Medulla oblongata (tissue), 1 donor: ENCODE measurements around the gene KIF5B.
"Not testable (repeated sequence)": the region's sequence is repeated elsewhere in the genome, so short reads cannot be mapped to it uniquely, and the experiment has no call there.

Experiments used
- DNase-seq: peaks from one replicate; pipeline ENCODE4 v3.0.0-alpha.2; 2015; ENCODE audit errors: extremely low spot score

KIF5B gene

GRCh38 chr10:32059472-32059871, 3.2 kb upstream of the KIF5B start:
- DNase-seq: no peak

GRCh38 chr10:32057036-32057372, 779 bp upstream of the KIF5B start:
- DNase-seq: no peak

GRCh38 chr10:32055478-32056135, 618 bp downstream of the KIF5B start:
- peak; percentile 63 for DNase-seq

- DNase-seq: peak; percentile 83
Observed at GRCh38 chr10:32054094-32054493, 2.1 kb downstream of the KIF5B start.

- DNase-seq: not testable (repeated sequence)
Observed at GRCh38 chr10:32053392-32053791, 2.8 kb downstream of the KIF5B start.

DNA sequence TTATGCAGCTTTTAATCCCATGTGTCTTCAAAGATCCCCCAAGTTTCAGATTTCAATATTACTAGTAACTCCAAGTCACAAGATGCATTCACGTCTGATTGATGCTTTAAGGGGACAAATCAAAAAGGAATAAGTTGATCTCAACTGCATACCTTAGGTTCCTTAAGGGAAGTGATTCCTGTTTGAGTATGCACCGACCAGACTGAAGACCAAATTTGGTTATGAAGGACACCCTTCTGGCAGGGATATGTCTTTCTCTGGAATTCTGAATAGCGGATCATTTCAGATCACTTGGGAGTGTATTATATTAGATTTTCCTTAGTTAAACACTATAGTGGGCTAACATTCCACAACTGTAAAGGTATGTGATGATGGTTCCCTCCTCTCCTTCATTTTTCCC, 4.3 kb downstream of the KIF5B start:
- no peak for DNase-seq

DNA sequence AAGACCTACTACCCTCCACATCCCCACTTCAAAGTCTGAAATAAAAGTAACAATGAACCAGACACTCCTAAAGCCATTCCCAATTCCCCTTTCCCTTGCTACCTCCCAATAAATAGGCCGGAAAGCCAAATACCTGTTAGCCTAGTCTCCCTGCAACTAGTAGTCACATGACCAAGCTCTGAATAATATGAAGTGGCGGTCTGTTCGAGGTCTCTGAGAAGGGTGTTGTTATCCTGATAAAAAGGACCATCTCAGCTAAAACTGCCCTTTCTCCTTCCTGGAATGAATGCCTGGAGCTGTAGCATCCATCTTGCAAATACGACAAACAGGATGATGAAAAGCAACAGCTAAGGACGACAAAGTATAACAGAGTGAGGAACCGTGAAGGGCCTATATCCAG, 6.0 kb downstream of the KIF5B start:
- DNase-seq: no peak

DNA sequence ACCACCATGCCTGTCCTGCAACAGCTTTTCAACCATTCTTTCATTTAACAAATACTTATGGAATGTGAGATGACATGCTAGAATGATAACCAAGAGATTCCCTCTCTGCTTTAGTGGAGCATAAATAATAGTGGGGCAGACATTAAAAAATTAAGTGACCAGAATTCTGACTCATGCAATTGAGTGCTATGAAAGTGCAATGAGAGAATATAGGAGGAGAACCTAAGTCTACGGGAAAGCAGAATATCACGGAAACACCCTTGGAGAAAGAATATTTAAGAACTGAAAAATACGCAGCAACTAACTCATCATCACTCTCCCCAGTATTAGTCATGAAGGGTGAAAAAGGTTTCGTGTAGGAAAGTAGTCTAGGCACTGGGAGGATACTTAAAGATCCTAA, 7.1 kb downstream of the KIF5B start:
- no peak for DNase-seq

- DNase-seq: no peak
Observed at GRCh38 chr10:32048282-32048681, 7.9 kb downstream of the KIF5B start.

DNA sequence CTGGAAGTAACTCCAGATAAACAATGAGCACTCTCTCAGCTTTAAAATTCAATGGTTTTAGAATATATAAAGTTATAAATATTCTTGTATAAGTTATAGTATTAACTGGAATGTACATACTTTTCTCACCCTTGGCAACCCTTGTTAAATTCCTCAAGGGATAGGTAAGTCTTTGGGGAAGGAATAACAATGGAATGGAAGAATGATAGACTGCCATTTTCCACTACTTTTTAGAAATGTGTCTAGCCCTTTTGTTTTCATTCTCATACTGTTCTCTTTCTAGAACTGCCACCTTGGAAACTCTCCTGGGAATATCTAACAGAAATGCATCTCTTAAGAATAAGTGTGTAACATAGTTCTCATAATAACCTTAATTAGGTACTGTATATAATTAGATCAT, 8.3 kb downstream of the KIF5B start:
- DNase-seq: no peak

GRCh38 chr10:32046151-32046550, 10.1 kb downstream of the KIF5B start:
- DNase-seq: no peak

GRCh38 chr10:32042730-32043129, 13.5 kb downstream of the KIF5B start:
- DNase-seq: not testable (repeated sequence)

DNA sequence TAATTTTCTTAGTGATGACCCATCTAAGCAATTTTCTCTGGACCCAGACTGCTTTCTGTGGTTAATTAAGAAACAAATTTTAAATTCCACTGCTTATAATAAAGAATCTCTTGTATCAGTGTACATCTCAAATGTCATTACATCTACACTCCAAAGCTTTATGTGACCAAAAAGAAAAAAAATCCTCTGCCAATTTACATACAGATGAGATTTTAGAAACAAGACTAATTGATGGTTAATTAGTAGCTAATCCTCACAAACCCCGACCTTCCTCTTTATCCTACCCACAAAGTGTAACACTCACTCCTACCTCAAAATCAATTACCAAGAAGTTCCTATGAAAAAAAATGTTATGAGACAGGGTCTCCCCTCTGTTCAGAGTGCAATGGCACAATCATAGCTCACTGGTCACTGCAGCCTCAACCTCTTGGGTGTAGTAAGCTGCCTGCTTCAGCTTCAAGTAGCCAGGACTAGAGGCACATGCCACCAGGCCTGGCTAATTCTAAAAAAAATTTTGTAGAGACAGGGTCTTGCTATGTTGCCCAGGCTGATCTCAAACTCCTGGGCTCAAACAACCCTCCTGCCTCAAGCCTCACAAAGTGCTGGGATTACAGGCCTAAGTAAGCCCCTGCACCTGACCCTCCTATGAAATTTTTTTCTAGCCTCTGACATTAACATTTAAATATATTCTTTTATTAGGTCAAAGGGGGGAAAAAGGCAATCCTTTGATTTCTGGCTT, 14.8 kb downstream of the KIF5B start:
- no peak for DNase-seq

GRCh38 chr10:32039734-32040133, 16.5 kb downstream of the KIF5B start:
- no peak for DNase-seq

DNA sequence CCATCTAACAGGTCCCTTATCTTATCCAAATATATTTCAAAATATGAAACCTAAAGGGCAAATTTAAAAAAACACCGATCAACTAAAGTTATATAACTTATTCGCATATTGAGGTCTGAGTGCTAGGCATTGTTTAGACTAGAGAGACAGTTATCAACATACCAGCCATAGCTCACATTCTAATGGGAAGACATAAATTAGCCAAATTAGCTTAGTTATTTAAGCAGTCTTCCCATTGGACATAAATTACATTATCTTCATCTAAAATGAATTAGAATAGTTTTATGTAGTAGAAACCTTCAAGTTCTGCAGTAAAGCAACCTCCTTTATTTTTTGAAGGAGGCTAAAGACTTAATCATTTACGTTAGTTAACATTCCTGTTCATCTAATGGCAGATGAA, 17.4 kb downstream of the KIF5B start:
- DNase-seq: no peak

GRCh38 chr10:32036922-32037321, 19.3 kb downstream of the KIF5B start:
- DNase-seq: no peak

DNA sequence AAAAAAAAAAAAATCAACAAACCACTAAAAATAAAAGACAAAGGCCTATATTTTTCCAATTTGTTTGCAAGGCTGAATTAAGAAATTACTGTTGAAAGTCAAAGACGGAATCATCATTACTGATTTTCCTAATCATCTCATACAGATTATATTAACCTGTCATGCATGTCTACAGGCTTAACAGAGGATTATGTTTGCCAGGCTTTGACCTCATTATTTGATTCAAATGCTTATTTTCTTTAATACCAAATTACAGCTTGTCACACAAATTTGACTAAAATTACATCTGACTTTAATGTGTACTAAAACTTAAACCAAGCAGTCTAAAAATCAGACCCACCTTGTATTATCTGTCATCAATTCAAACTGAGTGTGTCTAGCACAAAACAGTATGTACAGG, 21.2 kb downstream of the KIF5B start:
- no peak for DNase-seq

GRCh38 chr10:32033171-32033570, 23.1 kb downstream of the KIF5B start:
- DNase-seq: no peak

- DNase-seq: no peak
Observed at GRCh38 chr10:32031920-32032319, 24.3 kb downstream of the KIF5B start.

DNA sequence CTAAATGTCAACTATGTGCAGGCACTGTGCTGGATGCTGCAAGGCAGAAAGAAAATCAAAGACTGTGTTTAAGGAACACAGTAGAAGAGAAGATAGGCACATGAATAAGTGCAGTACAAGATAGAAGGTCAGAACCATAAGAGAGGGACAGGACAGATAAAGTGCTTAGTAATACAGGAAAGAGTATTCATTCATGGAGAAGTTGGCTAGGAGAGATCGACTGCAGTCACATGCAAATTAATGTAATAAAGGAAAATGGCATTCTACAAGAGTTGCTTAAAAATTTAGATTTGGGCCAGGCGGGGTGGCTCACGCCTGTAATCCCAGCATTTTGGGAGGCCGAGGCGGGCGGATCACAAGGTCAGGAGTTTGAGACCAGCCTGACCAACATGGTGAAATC, 24.8 kb downstream of the KIF5B start:
- no peak for DNase-seq

GRCh38 chr10:32028710-32029109, 27.5 kb downstream of the KIF5B start:
- DNase-seq: no peak

- no peak for DNase-seq
Observed at GRCh38 chr10:32023264-32023663, 33.0 kb downstream of the KIF5B start.

DNA sequence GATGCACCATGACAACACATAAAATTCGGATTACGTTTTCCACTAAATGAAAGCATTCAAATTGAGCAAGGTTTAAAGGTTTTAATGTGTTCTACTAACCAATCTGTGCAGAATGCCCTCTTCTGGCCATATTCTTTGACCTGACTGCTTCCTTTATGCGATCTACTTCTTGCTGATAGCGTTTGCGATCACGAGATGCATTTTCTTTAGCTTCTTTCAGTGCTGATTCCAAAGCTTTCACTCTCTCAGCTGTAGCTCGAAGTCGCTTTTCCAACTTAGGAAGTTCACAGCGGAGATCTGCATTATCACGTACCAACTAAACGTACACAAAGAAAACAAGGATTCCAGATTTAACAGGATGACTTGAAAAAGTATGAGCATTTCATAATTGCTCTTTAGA, 39.2 kb downstream of the KIF5B start:
- no peak for DNase-seq

GRCh38 chr10:32015386-32015785, 40.8 kb downstream of the KIF5B start:
- no peak for DNase-seq
